GM19025 (cell line): ENCODE measurements around the gene CCM2L.

Source experiments
- ATAC-seq: cut with Tn5 transposase; IDR thresholded peaks from one replicate; pipeline ENCODE4 v1.9.1; 2021; ENCODE audit warnings: mild to moderate bottlenecking, low read depth, moderate library complexity; ENCODE audit not compliant: unreplicated experiment

CCM2L gene

GRCh38 chr20:32010101-32010500 lies at the start of gene CCM2L:
Gene CCM2L, plus strand, starts transcription at chr20:32010438. Its CDS starts 17 bp downstream, at chr20:32010455.
- ATAC-seq: no peak

DNA sequence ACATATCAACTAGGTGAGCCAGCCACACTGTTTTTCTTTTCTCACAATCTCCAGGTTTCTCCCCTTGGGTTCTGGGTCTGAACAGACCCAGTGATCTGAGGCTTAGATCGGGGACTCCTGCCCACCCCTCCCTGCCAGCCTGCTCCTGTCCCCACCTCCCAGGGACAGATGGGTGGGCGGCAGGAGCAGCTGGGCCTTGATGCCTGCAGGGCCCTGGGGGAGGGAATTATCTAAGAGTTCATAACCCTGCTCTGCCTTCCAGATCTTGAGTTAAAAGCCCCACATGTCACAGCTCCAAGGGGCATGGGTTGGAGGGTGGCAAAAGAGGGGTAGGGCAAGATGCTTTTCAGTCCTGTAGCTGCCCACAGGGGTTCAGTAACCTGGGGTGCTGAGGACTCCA lies 47.5 kb upstream of the CCM2L start:
- ATAC-seq: no peak

GRCh38 chr20:31963889-31964288 lies 46.3 kb upstream of the CCM2L start:
- no peak for ATAC-seq

DNA sequence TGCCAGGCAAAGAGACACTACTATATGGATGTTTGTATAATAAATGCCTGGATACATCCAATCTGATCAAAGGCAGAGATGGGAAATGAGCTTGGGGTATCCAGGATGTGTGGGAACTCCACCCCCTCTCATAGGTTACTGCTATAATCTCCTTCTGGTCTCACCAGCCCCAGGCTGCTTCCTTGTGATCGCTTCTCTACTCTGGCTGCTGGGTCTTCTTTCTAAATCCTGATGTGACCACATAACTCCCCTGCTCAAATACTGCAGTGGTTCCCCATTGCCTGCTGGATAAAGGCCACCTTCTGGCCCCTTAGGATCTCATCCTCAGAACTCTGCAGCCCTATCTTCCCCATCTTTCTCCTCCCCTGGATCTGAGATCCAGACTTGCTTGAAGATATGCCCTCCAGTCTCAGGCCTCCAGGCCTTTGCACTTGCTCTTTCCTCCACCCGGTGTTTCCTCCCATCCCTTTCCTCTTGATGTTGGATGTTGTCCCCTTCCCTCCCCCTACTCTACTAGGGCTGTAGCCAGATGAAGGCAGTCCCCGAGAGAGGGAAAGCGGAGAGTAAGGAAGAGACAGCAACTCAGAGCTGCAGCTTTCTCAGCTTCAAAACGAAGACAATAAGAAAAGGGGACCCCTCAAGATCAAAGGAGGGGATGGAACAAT lies 43.1 kb upstream of the CCM2L start:
- no peak for ATAC-seq

- ATAC-seq: no peak
These were observed 42.4 kb upstream of the CCM2L start, which contains the start of gene XKR7 for GRCh38 chr20:31967830-31968249. Gene XKR7, plus strand, starts transcription at chr20:31968151. Its CDS starts 25 bp downstream, at chr20:31968176.

DNA sequence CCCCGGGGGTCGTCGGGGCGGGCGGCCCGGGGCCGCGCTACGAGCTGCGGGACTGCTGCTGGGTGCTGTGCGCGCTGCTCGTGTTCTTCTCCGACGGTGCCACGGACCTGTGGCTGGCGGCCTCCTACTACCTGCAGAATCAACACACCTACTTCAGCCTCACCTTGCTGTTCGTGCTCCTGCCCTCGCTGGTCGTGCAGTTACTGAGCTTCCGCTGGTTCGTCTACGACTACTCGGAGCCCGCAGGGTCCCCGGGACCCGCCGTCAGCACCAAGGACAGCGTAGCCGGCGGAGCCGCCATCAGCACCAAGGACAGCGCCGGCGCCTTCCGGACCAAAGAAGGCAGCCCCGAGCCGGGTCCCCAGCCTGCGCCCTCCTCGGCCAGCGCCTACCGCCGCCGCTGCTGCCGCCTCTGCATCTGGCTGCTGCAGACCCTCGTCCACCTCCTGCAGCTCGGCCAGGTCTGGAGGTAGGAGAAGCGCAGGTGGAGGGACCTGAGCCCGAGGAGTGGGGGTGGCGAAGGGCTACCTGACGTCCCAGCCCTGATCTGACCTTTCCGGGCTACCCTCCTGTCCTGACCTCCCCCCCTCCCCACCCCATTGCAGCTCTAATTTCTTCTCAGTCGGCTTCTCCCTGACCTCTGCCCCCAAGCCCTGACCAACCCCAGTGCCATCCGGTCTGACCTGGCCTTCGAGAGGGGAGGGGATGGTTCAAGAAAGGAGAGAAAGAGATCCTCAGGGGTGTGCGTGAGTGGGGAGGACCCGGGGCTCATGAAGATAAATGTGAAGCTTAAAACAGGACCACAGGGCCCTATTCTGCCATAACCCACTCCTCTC lies 41.7 kb upstream of the CCM2L start:
- ATAC-seq: no peak

DNA sequence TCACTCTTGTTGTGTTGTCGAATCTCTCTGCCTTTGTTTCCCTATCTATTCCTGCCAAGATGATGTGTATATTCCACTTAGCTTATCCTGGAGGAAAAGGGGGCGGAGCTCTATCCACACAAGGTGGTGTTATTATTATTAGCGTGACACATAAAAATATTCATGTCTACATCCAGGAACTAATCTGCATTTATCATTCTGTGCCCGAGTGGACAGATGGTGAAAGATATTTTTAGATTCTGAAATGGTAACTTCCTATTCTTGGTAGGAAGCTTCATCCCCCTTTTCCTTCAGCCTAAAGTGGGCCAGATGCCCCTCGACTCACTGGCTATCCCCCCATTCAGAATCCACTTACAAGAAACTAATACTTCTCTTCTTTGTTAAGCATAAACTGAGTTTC lies 40.2 kb upstream of the CCM2L start:
- ATAC-seq: no peak

- ATAC-seq: no peak
These were observed 37.7 kb upstream of the CCM2L start for GRCh38 chr20:31972471-31973021.

DNA sequence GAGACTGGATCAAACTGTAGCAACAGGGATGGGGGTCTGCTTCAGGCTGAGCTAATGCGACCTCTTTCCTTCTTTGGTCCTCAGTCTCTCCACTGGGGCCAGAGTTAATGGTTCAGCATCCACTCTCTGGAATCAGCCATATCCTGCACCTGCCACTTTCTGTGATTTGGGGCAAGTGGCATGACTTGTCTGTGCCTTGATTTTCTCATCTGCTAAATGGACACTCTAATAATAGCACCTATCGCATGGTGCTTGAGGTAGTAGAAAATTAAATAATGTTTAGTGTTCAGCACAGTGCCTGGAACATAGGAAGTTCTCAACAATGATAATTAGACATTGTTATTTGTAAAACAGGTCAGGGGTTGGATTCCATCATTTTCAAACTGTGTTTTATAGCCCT lies 35.9 kb upstream of the CCM2L start:
- no peak for ATAC-seq

- ATAC-seq: no peak
These were observed 35.2 kb upstream of the CCM2L start for GRCh38 chr20:31974951-31975487.

GRCh38 chr20:31975874-31976273 lies 34.4 kb upstream of the CCM2L start:
- ATAC-seq: no peak

- no peak for ATAC-seq
These were observed 33.2 kb upstream of the CCM2L start for GRCh38 chr20:31977080-31977479.

DNA sequence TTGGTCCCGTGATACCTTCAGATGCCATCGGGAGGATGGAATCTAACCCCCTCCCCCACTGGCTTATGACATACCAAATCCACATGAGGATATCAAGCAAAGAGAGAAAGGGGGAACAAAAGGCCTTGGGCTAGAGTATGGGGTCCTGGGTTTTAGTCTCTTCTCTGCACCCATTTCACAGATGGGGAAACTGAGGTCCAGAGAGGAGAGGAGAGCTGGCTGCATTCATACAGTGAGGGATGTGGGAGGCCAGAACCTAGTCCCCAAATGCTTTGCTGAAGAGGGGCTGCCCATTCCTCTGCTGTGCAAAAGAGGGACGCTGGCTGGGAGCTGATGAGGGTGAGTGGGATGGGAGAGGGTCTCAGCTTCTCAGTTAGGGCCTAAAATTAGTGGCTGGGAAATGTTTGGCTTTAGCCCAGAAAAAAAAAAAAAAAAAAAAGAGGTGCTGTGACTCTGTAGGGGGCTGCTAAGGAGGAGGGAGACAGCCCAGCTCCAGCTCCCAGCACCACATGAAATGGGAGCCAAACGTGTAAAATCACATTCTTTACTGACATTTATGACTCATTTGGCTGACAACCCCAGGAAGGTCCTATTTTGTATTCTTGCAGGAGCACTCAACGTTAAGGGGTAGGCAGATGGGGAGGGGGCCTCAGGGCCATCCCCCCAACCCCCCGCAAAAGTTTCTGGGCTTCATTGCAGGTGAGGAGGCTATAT lies 30.4 kb upstream of the CCM2L start:
- ATAC-seq: no peak

- ATAC-seq: no peak
These were observed 28.5 kb upstream of the CCM2L start for GRCh38 chr20:31981784-31982183.

DNA sequence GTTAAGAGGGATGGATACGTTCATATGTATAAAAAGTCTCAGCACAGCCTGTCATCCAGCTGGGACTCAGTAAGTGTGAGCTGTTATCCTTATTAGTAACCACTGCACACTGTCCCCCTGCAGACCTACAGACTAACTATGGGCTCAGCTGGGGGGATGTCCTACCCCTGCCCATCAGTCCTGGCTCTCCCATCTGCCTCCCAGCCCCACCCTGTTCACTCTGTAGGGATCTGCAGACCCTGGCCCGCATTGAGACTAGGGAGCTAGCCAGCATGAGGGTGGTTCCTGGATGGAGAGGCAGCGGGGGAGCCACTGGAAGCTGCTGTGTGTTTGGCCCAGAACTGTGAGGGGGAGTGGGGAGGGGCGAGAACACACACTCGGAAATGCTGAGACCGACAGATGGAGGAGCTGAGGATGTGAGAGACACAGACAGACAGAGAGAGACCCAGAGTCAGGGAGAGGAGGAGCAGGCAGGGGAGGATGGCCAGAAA lies 25.2 kb upstream of the CCM2L start:
- ATAC-seq: no peak

GRCh38 chr20:31987744-31988143 lies 22.5 kb upstream of the CCM2L start:
- no peak for ATAC-seq

GRCh38 chr20:31988430-31989015 lies 21.7 kb upstream of the CCM2L start:
- ATAC-seq: no peak

- ATAC-seq: no peak
These were observed 21.1 kb upstream of the CCM2L start for GRCh38 chr20:31989030-31989645.

GRCh38 chr20:31990641-31991338 lies 19.4 kb upstream of the CCM2L start:
- ATAC-seq: no peak
